ENCODE data around the gene NLRP12.

Gene NLRP12

GRCh38 chr19:53823380-53824120, 564 bp downstream of the NLRP12 start:
- POLR2A ChIA-PET: no interaction called here
- H3K4me3 ChIP-seq (ENCODE audit: low read depth, low read length): no peak overlapping the region

GRCh38 chr19:53819861-53820260, 4.3 kb downstream of the NLRP12 start:
- TF ChIP-seq CTCF (IDR thresholded peaks at IDR 0.05; ENCODE audit: insufficient read depth, low read length, missing control alignments): no peak
- ChIA-PET CTCF (interaction anchor here (1.1 to 1.3 kb wide), 2 partner anchors 11 to 204 kb away, joined by 3 to 4 read pairs; no protein-coding TSS in a partner anchor), POLR2A (no interaction called here)
- DNase-seq (ENCODE audit: low read depth, low spot score): no peak
- H3K4me3 ChIP-seq (ENCODE audit: low read depth, low read length): no peak overlapping the region

More at GRCh38 chr19:53823380-53824120, 564 bp downstream of the NLRP12 start:
- CTCF ChIA-PET: no interaction called here
- no peak for TF ChIP-seq CTCF (IDR thresholded peaks at IDR 0.05; ENCODE audit: insufficient read depth, low read length, missing control alignments)
- DNase-seq (ENCODE audit: low read depth, low spot score): no peak

GRCh38 chr19:53818756-53819155, 5.4 kb downstream of the NLRP12 start:
- ChIA-PET CTCF (no interaction called here), POLR2A (no interaction called here)
- no peak overlapping the region for H3K4me3 ChIP-seq (ENCODE audit: low read depth, low read length)
- no peak for TF ChIP-seq CTCF (IDR thresholded peaks at IDR 0.05; ENCODE audit: insufficient read depth, low read length, missing control alignments)
- DNase-seq (ENCODE audit: low read depth, low spot score): no peak

- TF ChIP-seq CTCF (IDR thresholded peaks at IDR 0.05; ENCODE audit: insufficient read depth, low read length, missing control alignments): no peak
- H3K4me3 ChIP-seq (ENCODE audit: low read depth, low read length): no peak overlapping the region
- ChIA-PET POLR2A (no interaction called here), CTCF (interaction anchor here (1.4 kb wide), 1 partner anchor 210 kb away, joined by 4 read pairs; no protein-coding TSS in a partner anchor)
- DNase-seq (ENCODE audit: low read depth, low spot score): no peak
Observed at GRCh38 chr19:53813996-53814395, 10.1 kb downstream of the NLRP12 start.

- ChIA-PET CTCF (interaction anchor here (0.6 to 1.4 kb wide), 2 partner anchors 211 to 420 kb away, joined by 3 to 4 read pairs; no protein-coding TSS in a partner anchor), POLR2A (no interaction called here)
- DNase-seq (ENCODE audit: low read depth, low spot score): no peak
- H3K4me3 ChIP-seq (ENCODE audit: low read depth, low read length): no peak overlapping the region
- no peak for TF ChIP-seq CTCF (IDR thresholded peaks at IDR 0.05; ENCODE audit: insufficient read depth, low read length, missing control alignments)
Observed at GRCh38 chr19:53812335-53812734, 11.8 kb downstream of the NLRP12 start.

- no peak for TF ChIP-seq CTCF (IDR thresholded peaks at IDR 0.05; ENCODE audit: insufficient read depth, low read length, missing control alignments)
- ChIA-PET CTCF (interaction anchor here (0.9 to 9.2 kb wide), 3 partner anchors 11 to 216 kb away, joined by 3 to 170 read pairs (median 17); no protein-coding TSS in a partner anchor), POLR2A (interaction anchor here (0.6 kb wide), 1 partner anchor 1191 kb away, joined by 3 read pairs; no protein-coding TSS in a partner anchor)
- H3K4me3 ChIP-seq (ENCODE audit: low read depth, low read length): no peak overlapping the region
- no peak for DNase-seq (ENCODE audit: low read depth, low spot score)
Observed at GRCh38 chr19:53810891-53811290, 13.2 kb downstream of the NLRP12 start.
